SK-N-SH treated with all-trans-retinoic acid at 6 μM for 48 hours (cell line): Measurements from ENCODE around the gene UVSSA.

Experiments
- ATAC-seq: fragments of 200-7000 bp; cut with Tn5 transposase; 3 replicates; pipeline ENCODE4 v1.9.1; 2020; ENCODE audit warnings: mild to moderate bottlenecking, moderate library complexity
- ARNTL ChIP-seq: fragments of 450-650 bp; formaldehyde crosslinking; IDR thresholded peaks from 2 replicates; pipeline ENCODE4 v1.5.0; 2020; ENCODE audit warnings: low read depth, mild to moderate bottlenecking, moderate library complexity, borderline replicate concordance
- GLIS3 ChIP-seq: fragments of 250-450 bp; sonication (Bioruptor Pico); IDR thresholded peaks from 2 replicates; pipeline ENCODE4 v1.5.0; 2020; ENCODE audit warnings: mild to moderate bottlenecking, moderate library complexity
- ISL1 ChIP-seq: fragments of 250-450 bp; sonication (Bioruptor Pico); IDR thresholded peaks from 2 replicates; pipeline ENCODE4 v2.1.2; 2022; ENCODE audit warnings: mild to moderate bottlenecking, moderate library complexity
- OSR1 ChIP-seq: fragments of 250-450 bp; sonication (Bioruptor Pico); IDR thresholded peaks from 2 replicates; pipeline ENCODE4 v1.8.0; 2022; ENCODE audit warnings: moderate library complexity, mild to moderate bottlenecking, inconsistent platforms
- POU6F1 ChIP-seq: fragments of 250-450 bp; sonication (Bioruptor Pico); IDR thresholded peaks from 2 replicates; pipeline ENCODE4 v1.8.0; 2021; ENCODE audit warnings: low read depth, mild to moderate bottlenecking, moderate library complexity, borderline replicate concordance
- PPARA ChIP-seq: fragments of 250-450 bp; sonication (Bioruptor Pico); IDR thresholded peaks from 2 replicates; pipeline ENCODE4 v1.5.0; 2020; ENCODE audit warnings: mild to moderate bottlenecking, borderline replicate concordance
- RARB ChIP-seq: fragments of 250-450 bp; sonication (Bioruptor Pico); IDR thresholded peaks from 2 replicates; pipeline ENCODE4 v1.8.0; 2021; ENCODE audit warnings: mild to moderate bottlenecking, moderate library complexity
- SNAI2 ChIP-seq: fragments of 250-450 bp; sonication (Bioruptor Pico); IDR thresholded peaks from 2 replicates; pipeline ENCODE4 v1.5.0; 2020; ENCODE audit warnings: mild to moderate bottlenecking, moderate library complexity
- TOX ChIP-seq: fragments of 250-450 bp; sonication (Bioruptor Pico); IDR thresholded peaks from 2 replicates; pipeline ENCODE4 v1.8.0; 2021; ENCODE audit warnings: mild to moderate bottlenecking, moderate library complexity, borderline replicate concordance
- ZC3H10 ChIP-seq: fragments of 250-450 bp; sonication (Bioruptor Pico); IDR thresholded peaks from 2 replicates; pipeline ENCODE4 v1.5.1; 2021; ENCODE audit warnings: mild to moderate bottlenecking, moderate library complexity
- ZFP3 ChIP-seq: fragments of 250-450 bp; sonication (Bioruptor Pico); IDR thresholded peaks from 2 replicates; pipeline ENCODE4 v1.5.0; 2020; ENCODE audit warnings: mild to moderate bottlenecking, moderate library complexity
- ZFP30 ChIP-seq: fragments of 450-650 bp; formaldehyde crosslinking; IDR thresholded peaks from 2 replicates; pipeline ENCODE4 v1.5.0; 2022; ENCODE audit warnings: mild to moderate bottlenecking, moderate library complexity
- ZNF70 ChIP-seq: fragments of 450-650 bp; formaldehyde crosslinking; IDR thresholded peaks from 2 replicates; pipeline ENCODE4 v1.5.0; 2020; ENCODE audit warnings: mild to moderate bottlenecking, moderate library complexity
- ZNF8 ChIP-seq: fragments of 450-650 bp; formaldehyde crosslinking; IDR thresholded peaks from 2 replicates; pipeline ENCODE4 v1.5.0; 2020; ENCODE audit warnings: mild to moderate bottlenecking, moderate library complexity
- TF ChIP-seq, protein P1 (sequence below): fragments of 250-450 bp; sonication (Bioruptor Pico); IDR thresholded peaks from 2 replicates; pipeline ENCODE4 v1.5.0; 2020; ENCODE audit warnings: mild to moderate bottlenecking, moderate library complexity
- TF ChIP-seq, protein P2 (sequence below): fragments of 250-450 bp; sonication (Bioruptor Pico); IDR thresholded peaks from 2 replicates; pipeline ENCODE4 v1.5.1; 2021; ENCODE audit warnings: mild to moderate bottlenecking, moderate library complexity
- TF ChIP-seq, protein P3 (sequence below): fragments of 250-450 bp; sonication (Bioruptor Pico); IDR thresholded peaks from 2 replicates; pipeline ENCODE4 v1.5.1; 2020; ENCODE audit warnings: low read depth, mild to moderate bottlenecking, moderate library complexity

The UVSSA gene

DNA sequence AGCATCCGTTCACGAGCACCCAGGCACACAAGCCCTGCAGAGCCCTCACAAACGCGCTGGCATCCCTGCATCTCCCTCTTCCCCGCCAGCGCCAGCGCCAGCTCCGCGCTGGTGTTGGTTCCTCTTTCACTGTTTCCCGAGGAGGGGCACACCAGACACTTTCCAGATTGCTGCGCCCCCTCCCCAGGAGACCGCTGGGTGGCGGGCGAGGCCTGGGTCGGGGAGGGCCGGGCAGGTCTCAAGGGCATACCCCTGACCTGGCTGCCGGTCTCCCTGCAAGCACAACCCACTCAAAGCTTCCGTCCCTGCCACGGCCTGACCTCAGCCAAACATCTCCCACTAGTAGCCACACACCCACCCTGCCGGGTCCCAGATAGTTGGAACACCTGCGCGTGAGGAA lies 61.4 kb downstream of the UVSSA start:
- TF ChIP-seq POU6F1 (CRISPR knock-in tag), result no peak
- TF ChIP-seq, all 23 proteins: peak for 0
- ATAC-seq, result no peak

- no peak for TF ChIP-seq SNAI2 (CRISPR knock-in tag)
- TF ChIP-seq OSR1 (CRISPR knock-in tag), result no peak
- TF ChIP-seq ZFP3 (CRISPR knock-in tag), result no peak
- TF ChIP-seq, protein P1, sequence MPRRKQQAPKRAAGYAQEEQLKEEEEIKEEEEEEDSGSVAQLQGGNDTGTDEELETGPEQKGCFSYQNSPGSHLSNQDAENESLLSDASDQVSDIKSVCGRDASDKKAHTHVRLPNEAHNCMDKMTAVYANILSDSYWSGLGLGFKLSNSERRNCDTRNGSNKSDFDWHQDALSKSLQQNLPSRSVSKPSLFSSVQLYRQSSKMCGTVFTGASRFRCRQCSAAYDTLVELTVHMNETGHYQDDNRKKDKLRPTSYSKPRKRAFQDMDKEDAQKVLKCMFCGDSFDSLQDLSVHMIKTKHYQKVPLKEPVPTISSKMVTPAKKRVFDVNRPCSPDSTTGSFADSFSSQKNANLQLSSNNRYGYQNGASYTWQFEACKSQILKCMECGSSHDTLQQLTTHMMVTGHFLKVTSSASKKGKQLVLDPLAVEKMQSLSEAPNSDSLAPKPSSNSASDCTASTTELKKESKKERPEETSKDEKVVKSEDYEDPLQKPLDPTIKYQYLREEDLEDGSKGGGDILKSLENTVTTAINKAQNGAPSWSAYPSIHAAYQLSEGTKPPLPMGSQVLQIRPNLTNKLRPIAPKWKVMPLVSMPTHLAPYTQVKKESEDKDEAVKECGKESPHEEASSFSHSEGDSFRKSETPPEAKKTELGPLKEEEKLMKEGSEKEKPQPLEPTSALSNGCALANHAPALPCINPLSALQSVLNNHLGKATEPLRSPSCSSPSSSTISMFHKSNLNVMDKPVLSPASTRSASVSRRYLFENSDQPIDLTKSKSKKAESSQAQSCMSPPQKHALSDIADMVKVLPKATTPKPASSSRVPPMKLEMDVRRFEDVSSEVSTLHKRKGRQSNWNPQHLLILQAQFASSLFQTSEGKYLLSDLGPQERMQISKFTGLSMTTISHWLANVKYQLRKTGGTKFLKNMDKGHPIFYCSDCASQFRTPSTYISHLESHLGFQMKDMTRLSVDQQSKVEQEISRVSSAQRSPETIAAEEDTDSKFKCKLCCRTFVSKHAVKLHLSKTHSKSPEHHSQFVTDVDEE, result no peak
- TF ChIP-seq PPARA (CRISPR knock-in tag), result no peak
- TF ChIP-seq, protein P2, sequence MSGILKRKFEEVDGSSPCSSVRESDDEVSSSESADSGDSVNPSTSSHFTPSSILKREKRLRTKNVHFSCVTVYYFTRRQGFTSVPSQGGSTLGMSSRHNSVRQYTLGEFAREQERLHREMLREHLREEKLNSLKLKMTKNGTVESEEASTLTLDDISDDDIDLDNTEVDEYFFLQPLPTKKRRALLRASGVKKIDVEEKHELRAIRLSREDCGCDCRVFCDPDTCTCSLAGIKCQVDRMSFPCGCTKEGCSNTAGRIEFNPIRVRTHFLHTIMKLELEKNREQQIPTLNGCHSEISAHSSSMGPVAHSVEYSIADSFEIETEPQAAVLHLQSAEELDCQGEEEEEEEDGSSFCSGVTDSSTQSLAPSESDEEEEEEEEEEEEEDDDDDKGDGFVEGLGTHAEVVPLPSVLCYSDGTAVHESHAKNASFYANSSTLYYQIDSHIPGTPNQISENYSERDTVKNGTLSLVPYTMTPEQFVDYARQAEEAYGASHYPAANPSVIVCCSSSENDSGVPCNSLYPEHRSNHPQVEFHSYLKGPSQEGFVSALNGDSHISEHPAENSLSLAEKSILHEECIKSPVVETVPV (CRISPR knock-in tag), result no peak
- no peak for TF ChIP-seq ZNF70
- ATAC-seq, result no peak
These were observed 62.1 kb downstream of the UVSSA start for GRCh38 chr4:1409079-1409478.

GRCh38 chr4:1409491-1410425 lies 62.8 kb downstream of the UVSSA start:
- ATAC-seq, result no peak
- TF ChIP-seq, protein P1, result no peak
- TF ChIP-seq ZFP30 (CRISPR knock-in tag) (no peak), ZNF8 (CRISPR knock-in tag) (no peak), ZC3H10 (CRISPR knock-in tag) (no peak), RARB (no peak), ARNTL (CRISPR knock-in tag) (no peak), TOX (CRISPR knock-in tag) (no peak), ISL1 (CRISPR knock-in tag) (no peak), POU6F1 (CRISPR knock-in tag) (no peak), GLIS3 (no peak)
- TF ChIP-seq, protein P3, sequence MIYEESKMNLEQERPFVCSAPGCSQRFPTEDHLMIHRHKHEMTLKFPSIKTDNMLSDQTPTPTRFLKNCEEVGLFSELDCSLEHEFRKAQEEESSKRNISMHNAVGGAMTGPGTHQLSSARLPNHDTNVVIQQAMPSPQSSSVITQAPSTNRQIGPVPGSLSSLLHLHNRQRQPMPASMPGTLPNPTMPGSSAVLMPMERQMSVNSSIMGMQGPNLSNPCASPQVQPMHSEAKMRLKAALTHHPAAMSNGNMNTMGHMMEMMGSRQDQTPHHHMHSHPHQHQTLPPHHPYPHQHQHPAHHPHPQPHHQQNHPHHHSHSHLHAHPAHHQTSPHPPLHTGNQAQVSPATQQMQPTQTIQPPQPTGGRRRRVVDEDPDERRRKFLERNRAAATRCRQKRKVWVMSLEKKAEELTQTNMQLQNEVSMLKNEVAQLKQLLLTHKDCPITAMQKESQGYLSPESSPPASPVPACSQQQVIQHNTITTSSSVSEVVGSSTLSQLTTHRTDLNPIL (CRISPR knock-in tag), result no peak
